CD4-positive, alpha-beta T cell (primary cell): ENCODE data around the gene DCTPP1. TPM values are rescaled to one million over a fixed set of nuclear protein-coding genes. Genes with fewer than 3 reads are reported as not detected.
A peak's percentile ranks its signal among the peaks of the same experiment; 100 is the strongest.

Source experiments
- ATAC-seq: fragments of 200-7000 bp; cut with Tn5 transposase; one replicate; pipeline ENCODE4 v1.10.0; 2022; ENCODE audit warnings: mild to moderate bottlenecking; ENCODE audit not compliant: poor library complexity
- CTCF ChIA-PET: fragments of 350-600 bp; sonication (Branson Sonifier 250); formaldehyde crosslinking; loops from one replicate; lab custom pipeline; 2021; ENCODE audit warnings: antibody characterized with exemption, inconsistent platforms; lab: Charles Lee
- POLR2A ChIA-PET: fragments of 350-600 bp; sonication (Branson Sonifier 250); formaldehyde crosslinking; loops from one replicate; lab custom pipeline; 2021; ENCODE audit warnings: antibody characterized with exemption, inconsistent platforms; lab: Charles Lee
- DNase-seq, 14 experiments: peaks; one replicate each; pipeline ENCODE4 v3.0.0-alpha.2; 2013 to 2020; ENCODE audit warnings: mixed read lengths in 2 of 14
- H3K27ac ChIP-seq, 2 donors: one replicate each; pipeline versions ENCODE4 v1.5.1 to v1.7.0; 2013; ENCODE audit warnings: low read length in 2 of 2, low read depth in 1 of 2, mild to moderate bottlenecking in 1 of 2
- H3K27me3 ChIP-seq, 2 experiments: 1 replicate in 1 of 2; 2 replicates in 1 of 2; pipeline versions ENCODE4 v1.6.1 to v1.7.0; 2013; ENCODE audit warnings: low read length in 2 of 2, control low read depth in 1 of 2, mild to moderate bottlenecking in 1 of 2, moderate library complexity in 1 of 2; ENCODE audit not compliant: insufficient read depth in 2 of 2, control insufficient read depth in 1 of 2
- H3K36me3 ChIP-seq: one replicate; pipeline ENCODE4 v1.6.1; 2013; ENCODE audit warnings: low read length, control low read depth; ENCODE audit not compliant: insufficient read depth
- H3K4me1 ChIP-seq: one replicate; pipeline ENCODE4 v1.6.1; 2013; ENCODE audit warnings: low read length, control low read depth; ENCODE audit not compliant: insufficient read depth
- H3K4me3 ChIP-seq: one replicate; pipeline ENCODE4 v1.5.1; 2013; ENCODE audit warnings: mild to moderate bottlenecking, low read length, moderate library complexity
- H3K9me3 ChIP-seq, 2 experiments: 1 replicate in 1 of 2; 2 replicates in 1 of 2; pipeline versions ENCODE4 v1.6.1 to v1.7.0; 2013; ENCODE audit warnings: low read length in 2 of 2, mild to moderate bottlenecking in 2 of 2, control low read depth in 1 of 2, moderate library complexity in 1 of 2; ENCODE audit not compliant: control insufficient read depth in 1 of 2, insufficient read depth in 1 of 2
- H3K27ac Mint-ChIP-seq: one replicate; pipeline ENCODE4 v1.8.0; 2020; ENCODE audit warnings: mixed read lengths
- H3K27me3 Mint-ChIP-seq: one replicate; pipeline ENCODE4 v1.8.0; 2021; ENCODE audit warnings: mixed read lengths
- H3K36me3 Mint-ChIP-seq: one replicate; pipeline ENCODE4 v1.8.0; 2021; ENCODE audit warnings: low read depth, mixed read lengths
- H3K4me1 Mint-ChIP-seq: one replicate; pipeline ENCODE4 v1.8.0; 2021; ENCODE audit warnings: low read depth, mixed read lengths
- H3K4me3 Mint-ChIP-seq: one replicate; pipeline ENCODE4 v1.8.0; 2020; ENCODE audit warnings: mild to moderate bottlenecking, mixed read lengths
- H3K9me3 Mint-ChIP-seq: one replicate; pipeline ENCODE4 v1.8.0; 2020; ENCODE audit warnings: mixed read lengths
- intact Hi-C, 2 experiments: fragments of 100-400 bp; cut with DNase I in 1 of 2; cut with micrococcal nuclease in 1 of 2; formaldehyde crosslinking; loops; one replicate each; pipeline versions ENCODE4 v1.15.1 to v1.9.0; 2023 to 2025; cut with DNase I, micrococcal nuclease
- total RNA-seq, 174 experiments: library from RNA in 2 of 174; stranded (reverse) in 2 of 174; gene quantifications; one replicate each; pipeline ENCODE4 v1.2.3 and lab custom pipeline; 2021 to 2026
- TF ChIP-seq, protein P1 (sequence below): fragments of 200-600 bp; IDR thresholded peaks from one replicate; pipeline ENCODE4 v1.8.0; 2022; ENCODE audit warnings: antibody characterized with exemption, mild to moderate bottlenecking

The DCTPP1 gene
- total RNA-seq, 2 experiments from 2014 or later: 5.4 to 6.5 TPM

- no peaks in the 10 kb centered on the region for H3K9me3 Mint-ChIP-seq
- peak; percentile 74 for ATAC-seq
- peaks cover 59% of the 10 kb centered on the region for H3K4me1 Mint-ChIP-seq
- intact Hi-C loops: loop anchor here (1.0 to 10.0 kb wide), 3 partner anchors 8 to 546 kb away; partner anchors contain the start of genes FBXL19 (in 1 of the 2) and TBC1D10B (in 1 of the 2)
- no peaks in the 10 kb centered on the region for H3K9me3 ChIP-seq
- H3K4me3 ChIP-seq: peak overlapping the region; percentile 71
- ChIA-PET CTCF (interaction anchor here (0.6 to 3.7 kb wide), 3 partner anchors 13 to 32 kb away, joined by 3 to 14 read pairs (median 4); no protein-coding TSS in a partner anchor), POLR2A (interaction anchor here (0.9 to 7.3 kb wide), 18 partner anchors 9 to 320 kb away, joined by 3 to 153 read pairs (median 8); partner anchors contain the start of genes ALDOA, CD2BP2, CORO1A and DCTPP1)
- H3K27ac Mint-ChIP-seq: peak overlapping the region; percentile 100
- H3K27me3 Mint-ChIP-seq: no peaks in the 10 kb centered on the region
- TF ChIP-seq, protein P1, sequence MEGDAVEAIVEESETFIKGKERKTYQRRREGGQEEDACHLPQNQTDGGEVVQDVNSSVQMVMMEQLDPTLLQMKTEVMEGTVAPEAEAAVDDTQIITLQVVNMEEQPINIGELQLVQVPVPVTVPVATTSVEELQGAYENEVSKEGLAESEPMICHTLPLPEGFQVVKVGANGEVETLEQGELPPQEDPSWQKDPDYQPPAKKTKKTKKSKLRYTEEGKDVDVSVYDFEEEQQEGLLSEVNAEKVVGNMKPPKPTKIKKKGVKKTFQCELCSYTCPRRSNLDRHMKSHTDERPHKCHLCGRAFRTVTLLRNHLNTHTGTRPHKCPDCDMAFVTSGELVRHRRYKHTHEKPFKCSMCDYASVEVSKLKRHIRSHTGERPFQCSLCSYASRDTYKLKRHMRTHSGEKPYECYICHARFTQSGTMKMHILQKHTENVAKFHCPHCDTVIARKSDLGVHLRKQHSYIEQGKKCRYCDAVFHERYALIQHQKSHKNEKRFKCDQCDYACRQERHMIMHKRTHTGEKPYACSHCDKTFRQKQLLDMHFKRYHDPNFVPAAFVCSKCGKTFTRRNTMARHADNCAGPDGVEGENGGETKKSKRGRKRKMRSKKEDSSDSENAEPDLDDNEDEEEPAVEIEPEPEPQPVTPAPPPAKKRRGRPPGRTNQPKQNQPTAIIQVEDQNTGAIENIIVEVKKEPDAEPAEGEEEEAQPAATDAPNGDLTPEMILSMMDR: no peak
- peak overlapping the region; percentile 100 for H3K27ac ChIP-seq
- peaks cover 41% of the 10 kb centered on the region for H3K36me3 Mint-ChIP-seq
- H3K36me3 ChIP-seq: peaks cover 25% of the 10 kb centered on the region
- H3K4me3 Mint-ChIP-seq: peak overlapping the region; percentile 99
- no peaks in the 10 kb centered on the region for H3K27me3 ChIP-seq
- H3K4me1 ChIP-seq: peaks cover 79% of the 10 kb centered on the region
- peak; percentile 98 to 100 (median 100) for DNase-seq
Measured at GRCh38 chr16:30378236-30379157, 51.3 kb downstream of the DCTPP1 start.

GRCh38 chr16:30377812-30378235, 52.0 kb downstream of the DCTPP1 start:
- CTCF ChIA-PET: interaction anchor here (0.6 to 3.7 kb wide), 3 partner anchors 12 to 33 kb away, joined by 3 to 14 read pairs (median 4); no protein-coding TSS in a partner anchor
- H3K27ac Mint-ChIP-seq: peak overlapping the region; percentile 100
- Histone ChIP-seq H3K4me3 (peak overlapping the region; percentile 71), H3K4me1 (peaks cover 72% of the 10 kb centered on the region), H3K27me3 (no peaks in the 10 kb centered on the region), H3K36me3 (peaks cover 25% of the 10 kb centered on the region), H3K9me3 (no peaks in the 10 kb centered on the region), H3K27ac (peak overlapping the region; percentile 100)
- peaks cover 55% of the 10 kb centered on the region for H3K4me1 Mint-ChIP-seq
- POLR2A ChIA-PET: interaction anchor here (0.9 to 7.3 kb wide), 19 partner anchors 8 to 765 kb away, joined by 3 to 153 read pairs (median 7); partner anchors contain the start of genes ALDOA, CD2BP2, CORO1A and DCTPP1
- H3K36me3 Mint-ChIP-seq: peaks cover 41% of the 10 kb centered on the region
- intact Hi-C loops: loop anchor here (1.0 to 10.0 kb wide), 3 partner anchors 8 to 547 kb away; partner anchors contain the start of genes FBXL19 (in 1 of the 2) and TBC1D10B (in 1 of the 2)
- ATAC-seq (peak; percentile 35), DNase-seq (peak; percentile 85 to 96 (median 90))
- TF ChIP-seq, protein P1: no peak
- peak overlapping the region; percentile 99 for H3K4me3 Mint-ChIP-seq
- no peaks in the 10 kb centered on the region for H3K27me3 Mint-ChIP-seq
- no peaks in the 10 kb centered on the region for H3K9me3 Mint-ChIP-seq
